Endothelial cell of hepatic sinusoid (primary cell): ENCODE data around the gene SMTNL2.
"Not testable (repeated sequence)": the region's sequence is repeated elsewhere in the genome, so short reads cannot be mapped to it uniquely, and the experiment has no call there.

Source experiments
- in situ Hi-C: cut with HindIII; loops from 2 replicates; pipeline ENCODE4 v1.10.0; 2017; ENCODE audit warnings: low sequenced_read_pairs

The SMTNL2 gene

DNA sequence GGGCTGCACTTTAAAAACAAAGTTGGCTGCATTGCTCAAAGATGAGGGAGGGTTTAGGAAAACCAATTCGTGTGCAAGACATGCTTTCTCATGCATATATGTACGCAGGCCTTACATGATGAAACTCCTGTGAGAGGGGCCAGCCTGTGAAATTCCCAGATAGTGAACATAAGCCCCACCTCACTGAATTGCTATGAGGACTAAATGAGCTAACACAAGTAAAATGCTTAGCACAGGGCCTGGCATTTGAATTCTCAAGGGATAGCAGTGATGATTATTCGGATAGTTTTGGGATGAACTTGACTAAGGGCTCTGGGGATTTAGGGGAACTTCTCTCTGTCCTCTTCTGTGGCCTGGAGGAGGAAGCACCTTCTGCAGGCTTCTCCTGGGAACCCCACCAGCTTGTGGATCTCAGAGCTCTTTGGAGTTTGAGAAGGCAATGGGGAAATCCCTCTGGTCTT, 40.2 kb downstream of the SMTNL2 start:
- in situ Hi-C loops: loop anchor here (10.0 kb wide), 1 partner anchor 170 kb away; no protein-coding TSS in a partner anchor

DNA sequence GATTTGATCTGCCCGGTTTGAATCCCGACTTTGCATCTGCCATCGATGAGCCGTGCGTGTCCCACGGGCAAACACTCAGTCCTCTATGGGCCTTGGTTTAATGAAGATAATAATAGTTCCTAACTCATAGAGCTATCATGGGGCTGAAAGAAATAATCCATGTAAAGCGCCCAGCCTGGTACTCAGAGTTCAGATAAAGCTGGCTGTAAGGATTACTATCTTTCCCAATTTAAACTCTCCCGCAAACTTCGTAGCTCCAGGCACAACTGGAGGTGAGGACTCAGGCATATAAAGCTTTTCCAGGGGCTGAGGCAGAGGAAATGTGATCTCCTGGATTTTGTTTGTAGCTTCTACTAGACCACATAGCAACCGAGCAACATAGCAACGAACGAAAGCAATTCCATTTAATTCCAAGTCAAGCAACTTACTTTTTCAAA, 40.9 kb downstream of the SMTNL2 start:
- in situ Hi-C loops: loop anchor here (10.0 kb wide), 1 partner anchor 170 kb away; no protein-coding TSS in a partner anchor

DNA sequence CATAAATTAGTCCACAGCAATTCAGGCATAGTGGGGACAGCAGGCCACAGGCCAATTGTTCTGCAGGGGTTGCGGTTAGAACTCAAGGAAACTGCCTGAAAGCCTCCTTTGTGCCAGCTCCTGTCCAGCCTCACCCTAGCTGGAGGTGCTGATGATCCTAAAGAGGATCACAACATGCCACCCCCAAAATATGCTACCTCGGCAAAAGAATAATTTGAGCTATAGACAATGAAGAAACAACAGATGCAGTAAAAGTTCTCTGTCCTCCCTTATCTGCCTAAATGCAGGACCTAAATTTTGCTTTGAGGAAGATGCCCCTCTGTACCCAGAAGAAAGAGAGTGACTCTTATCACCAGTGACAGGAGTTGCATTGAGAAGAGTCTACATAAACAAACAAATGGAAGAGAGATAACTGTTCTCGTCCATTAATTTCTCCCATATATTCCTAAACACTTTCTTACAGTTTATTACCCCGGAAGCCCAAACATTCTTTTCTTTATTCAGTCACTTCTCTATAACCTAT, 42.5 kb downstream of the SMTNL2 start:
- in situ Hi-C loops: loop anchor here (10.0 kb wide), 1 partner anchor 172 kb away; no protein-coding TSS in a partner anchor

DNA sequence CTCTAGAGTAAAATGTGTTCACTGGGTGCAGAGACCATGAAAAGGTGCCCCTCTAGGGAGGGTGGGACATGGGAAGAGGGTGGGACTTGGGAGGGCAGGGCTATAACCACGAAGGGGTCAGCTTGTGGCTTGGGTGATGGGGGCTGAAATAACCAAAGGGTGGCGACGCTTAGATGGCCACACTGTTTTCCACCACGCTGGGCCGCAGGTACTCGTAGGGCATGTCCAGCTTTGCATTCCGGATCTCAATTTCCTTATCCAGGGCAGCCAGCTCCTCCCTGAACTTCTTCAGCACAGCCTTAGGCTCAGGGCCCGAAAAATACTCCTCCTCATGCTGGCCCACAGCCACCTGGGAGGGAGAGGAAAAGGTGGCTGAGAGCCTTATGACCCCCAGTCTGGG, 47.1 kb downstream of the SMTNL2 start:
- in situ Hi-C loops: no loop called here

DNA sequence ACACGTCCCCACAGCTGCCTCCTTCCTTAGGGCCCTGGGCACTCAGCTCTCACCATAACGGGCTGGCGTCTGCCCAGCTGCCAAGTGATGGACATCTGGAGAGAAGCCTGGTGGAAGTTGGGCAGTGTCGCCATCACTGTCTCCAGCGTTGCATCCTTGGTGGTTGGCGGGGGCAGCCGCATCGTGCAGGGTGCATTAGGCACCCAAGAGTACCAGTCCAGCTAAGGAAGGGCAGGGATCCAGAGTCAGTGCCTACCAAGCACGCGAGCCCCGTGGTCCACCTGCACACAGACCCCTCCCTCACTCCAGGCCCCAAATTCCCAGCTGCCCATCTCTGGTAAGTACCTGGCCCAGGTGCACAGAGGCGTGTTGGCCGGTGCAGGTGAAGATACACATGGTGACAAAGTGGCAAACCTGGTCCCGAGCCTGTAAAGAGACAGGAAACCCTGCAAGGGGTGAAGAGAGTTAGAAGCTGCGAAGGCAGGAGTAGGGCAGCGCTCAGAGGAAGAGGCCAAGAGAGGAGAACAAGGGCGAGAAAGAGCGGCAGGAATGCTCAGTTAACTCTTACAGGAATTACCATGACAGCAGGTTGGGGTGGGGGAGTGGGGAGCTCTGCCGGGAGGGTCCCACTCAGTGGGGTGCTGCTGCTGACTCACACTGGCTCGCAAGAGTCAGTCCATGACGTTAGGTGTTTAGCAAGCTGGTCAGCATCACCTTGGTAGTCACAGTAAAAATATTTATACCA, 47.7 kb downstream of the SMTNL2 start:
- in situ Hi-C loops: no loop called here

DNA sequence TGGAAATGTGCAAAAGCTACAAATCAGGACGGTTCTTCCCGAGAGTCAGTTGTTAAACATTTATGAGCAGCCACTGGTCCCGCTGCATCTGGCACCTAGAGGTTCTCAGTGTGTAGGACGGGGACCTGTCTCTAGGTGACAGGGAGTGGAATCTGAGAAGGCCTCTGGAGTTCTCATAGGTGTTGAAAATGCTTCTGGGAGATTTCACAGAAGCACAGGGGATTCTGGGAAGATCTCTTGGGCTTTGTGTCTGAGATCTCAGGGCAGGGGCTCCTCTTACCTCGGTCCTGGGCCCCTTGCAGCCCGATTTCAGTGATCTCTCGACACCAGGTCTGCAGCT, 48.2 kb downstream of the SMTNL2 start:
- in situ Hi-C loops: no loop called here

DNA sequence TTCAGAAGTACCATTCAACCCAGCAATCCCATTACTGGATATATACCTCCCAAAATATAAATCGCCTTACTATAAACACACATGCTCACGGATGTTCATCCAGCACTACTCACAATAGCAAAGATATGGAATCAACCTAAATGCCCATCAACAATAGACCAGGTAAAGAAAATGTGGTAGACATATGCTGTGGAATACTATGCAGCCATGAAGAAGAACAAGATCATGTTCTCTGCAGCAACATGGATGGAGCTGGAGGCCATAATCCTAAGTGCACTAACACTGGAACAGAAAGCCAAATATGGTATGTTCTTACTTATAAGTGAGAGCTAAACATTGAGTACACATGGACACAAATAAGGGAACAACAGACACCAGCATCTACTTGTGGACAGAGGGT, 49.3 kb downstream of the SMTNL2 start:
- in situ Hi-C loops: no loop called here

DNA sequence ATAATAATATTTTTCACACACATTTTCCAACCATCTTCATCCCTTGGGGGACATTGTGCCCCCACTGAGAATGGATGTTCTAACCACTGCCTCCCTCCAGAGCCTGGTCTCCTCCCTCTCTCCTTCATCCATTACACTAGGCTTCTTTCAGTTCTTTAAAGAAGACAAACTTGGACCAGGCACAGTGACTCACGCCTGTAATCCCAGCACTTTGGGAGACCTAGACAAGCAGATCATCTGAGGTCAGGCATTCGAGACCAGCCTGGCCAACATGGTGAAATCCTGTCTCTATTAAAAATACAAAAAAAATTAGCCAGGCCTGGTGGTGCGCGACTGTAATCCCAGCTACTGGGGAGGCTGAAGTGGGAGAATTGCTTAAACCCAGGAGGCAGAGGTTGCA, 50.6 kb downstream of the SMTNL2 start:
- in situ Hi-C loops: no loop called here

DNA sequence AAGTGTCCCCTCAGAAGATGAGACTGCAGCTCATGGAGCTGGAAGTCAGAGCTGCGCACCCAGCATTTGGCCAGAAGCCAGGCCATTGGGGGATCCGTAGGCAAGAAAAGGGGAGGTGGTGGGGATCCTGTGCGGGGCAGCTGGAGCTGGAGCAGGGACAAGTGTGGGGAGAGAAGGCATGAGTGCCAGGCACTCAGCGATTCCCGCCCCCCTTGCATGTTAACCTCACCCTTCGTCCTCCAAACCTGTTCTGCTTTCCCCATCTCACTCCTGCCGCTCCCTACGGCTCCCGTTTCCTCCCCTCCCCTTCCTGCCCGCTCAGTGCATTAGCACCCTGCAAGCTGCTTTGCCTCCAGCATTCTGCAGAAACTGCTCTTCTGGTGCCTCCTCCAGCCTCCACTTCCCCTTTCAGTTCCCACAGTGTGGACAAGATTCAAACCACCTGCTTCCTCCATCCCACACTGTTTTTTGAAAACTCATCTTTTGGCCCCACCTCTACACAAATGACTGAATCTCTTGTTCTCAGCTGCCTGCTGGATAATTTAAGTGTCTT, 51.6 kb downstream of the SMTNL2 start:
- in situ Hi-C loops: no loop called here

DNA sequence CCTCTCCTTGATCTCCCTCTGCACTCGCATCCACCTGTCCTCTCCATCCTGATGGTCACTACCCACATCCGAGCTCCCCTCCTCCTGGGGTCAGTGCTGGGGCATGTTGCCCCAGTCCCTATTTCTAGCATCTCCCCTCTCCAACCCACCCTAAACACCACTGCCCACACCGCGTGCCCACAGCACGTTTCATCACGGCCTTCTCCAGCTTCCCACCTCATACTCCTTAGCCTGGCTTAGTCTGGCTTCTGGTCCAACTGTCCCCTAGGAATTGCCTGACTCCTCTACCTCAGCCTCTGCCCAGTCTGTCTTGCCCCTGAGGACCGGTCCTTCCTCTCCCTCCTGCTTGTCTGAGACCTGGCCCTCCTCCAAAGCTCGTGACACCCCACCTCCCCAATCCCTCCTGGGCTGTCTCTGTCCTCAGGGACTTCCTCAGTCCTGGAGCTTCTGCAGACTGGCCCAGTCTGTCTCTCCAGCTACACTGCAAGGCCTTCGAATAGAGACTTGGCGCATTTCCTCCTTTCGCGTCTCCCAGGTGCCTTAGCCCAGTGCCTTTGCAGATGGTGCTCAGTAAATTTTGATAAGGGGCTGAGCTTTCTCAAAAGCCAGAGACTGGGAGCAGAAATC, 52.3 kb downstream of the SMTNL2 start:
- in situ Hi-C loops: no loop called here

DNA sequence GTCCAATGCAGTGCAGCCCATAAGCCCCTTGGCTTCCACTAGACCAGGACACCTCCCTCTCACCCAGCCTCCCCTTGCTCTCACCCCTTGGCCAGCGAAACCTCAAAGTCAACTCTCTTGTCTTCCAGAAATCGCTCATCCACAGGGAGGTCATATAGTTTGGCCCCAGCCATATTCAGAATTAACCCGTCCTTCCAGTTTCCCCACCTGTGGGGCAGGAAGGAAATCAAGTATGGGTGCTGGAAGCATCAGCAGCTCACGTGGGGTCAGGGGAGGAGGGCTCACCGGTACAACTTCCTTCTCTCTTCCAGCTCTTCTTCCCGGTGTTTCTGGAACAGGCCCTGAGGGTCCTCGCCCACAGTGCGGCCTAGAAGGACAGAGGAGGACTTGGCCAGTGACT, 54.4 kb downstream of the SMTNL2 start:
- in situ Hi-C loops: not testable (repeated sequence)

DNA sequence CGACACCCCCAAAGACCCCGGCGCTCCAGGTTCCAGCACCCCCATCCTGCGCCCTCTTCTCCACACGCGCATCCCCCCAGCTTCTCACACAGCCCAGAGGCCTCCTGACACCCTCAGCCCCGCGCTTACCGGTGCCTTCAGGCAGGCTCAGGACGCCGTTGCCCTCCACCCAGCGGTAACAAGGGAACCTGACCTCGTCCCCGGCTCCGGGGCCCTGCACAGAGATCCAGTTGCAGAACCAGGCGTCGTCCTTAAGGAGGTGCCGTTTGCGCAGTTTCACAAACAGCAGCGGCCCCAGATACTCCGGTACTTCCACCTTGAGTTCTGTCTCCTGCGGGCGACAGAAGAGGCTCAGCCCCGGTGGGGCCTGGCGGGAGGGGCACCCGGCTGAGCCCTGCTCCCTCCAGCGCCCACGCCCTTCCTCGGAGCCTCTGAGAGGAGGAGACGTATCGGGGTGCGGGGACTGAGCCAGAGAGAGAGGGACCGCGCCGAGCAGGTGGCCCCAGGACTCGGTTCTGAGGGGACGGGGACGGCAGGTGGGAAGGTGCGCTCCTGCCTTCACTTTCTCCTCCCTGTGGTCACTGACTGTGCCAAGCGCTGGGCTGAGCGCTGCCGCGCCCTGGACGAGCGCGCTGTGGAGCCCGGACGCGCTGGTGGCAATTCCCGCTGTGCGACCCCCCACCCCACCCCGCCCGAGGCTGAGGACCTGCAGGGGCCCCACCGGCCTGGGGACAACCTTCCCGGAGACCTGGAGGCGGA, 55.2 kb downstream of the SMTNL2 start:
- in situ Hi-C loops: not testable (repeated sequence)

DNA sequence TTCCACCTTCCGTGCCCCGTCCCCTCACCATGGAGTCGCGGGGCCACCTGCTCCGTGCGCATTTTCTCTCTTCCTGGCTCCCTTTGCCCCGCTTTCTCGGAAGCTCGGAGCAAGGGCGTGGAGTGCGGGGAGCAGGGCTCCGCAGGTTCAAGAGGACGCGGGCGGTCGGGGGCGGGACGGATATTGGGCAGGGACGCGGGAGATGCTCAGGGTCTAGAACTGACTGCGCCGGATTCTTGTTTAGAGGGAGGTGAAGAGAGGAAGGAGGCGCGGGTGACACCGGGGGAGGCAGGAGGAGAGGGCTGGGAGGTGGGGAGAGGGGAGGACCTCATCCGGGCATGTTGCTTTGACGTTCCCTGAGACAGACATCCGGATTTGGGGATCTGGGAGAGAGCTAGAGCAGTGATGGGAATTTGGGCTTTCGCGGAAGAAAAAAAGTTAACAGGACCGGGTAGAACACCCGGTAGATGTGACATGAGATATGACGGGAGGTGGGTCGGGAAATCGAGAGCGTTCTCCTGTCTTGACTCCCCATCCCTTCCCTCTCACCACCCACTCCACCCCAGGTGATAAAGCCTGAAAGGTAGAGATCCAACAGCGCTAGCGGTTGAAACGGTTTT, 56.4 kb downstream of the SMTNL2 start:
- in situ Hi-C loops: not testable (repeated sequence)

DNA sequence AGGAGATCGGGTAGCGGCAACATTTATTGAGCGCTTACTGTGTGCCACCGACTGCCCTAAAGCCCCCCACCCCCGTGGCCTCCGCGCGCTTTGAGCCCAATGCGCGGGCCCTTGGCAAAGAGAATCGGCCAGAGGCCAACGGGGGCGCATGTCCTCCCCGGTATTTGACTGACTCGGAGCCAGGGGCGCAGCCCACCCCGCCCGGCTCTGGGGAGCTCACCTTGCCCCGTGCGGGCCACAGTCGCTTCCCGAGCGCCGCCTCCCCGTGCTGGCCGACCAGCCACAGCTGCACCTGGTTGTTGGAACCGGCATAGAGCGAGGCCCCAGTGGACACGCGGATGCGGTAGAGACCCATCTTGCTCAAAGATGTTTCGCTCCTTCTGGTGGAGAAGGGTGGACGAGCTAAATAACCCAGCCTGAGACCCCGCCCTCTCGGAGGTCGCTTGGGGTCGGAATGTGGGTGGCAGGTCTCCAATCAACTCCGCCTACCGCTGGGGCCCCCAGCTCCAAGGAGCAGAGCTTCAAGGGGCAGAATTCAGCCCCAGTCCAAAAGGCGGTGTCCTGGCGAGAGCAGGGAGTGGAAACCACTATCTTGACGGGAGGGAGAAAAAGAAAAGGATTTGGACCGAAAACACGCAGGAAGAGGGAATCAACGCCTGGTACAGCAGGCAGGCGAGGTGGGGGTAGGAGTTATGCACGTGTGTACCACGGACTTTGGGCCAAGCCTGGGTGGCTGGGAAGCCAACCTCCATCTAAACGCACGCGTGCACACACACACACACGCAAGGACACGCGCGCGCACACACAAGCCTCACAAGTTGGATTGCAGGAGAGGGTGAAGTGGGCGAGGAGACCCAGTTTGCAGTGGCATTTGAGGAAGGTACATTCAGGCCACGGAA, 57.2 kb downstream of the SMTNL2 start, which contains the start of gene ALOX15:
Gene ALOX15, minus strand, starts transcription at position 382 of the 899 bp plus-strand sequence. Its CDS starts 27 bp downstream, at position 355.
- in situ Hi-C loops: no loop called here

DNA sequence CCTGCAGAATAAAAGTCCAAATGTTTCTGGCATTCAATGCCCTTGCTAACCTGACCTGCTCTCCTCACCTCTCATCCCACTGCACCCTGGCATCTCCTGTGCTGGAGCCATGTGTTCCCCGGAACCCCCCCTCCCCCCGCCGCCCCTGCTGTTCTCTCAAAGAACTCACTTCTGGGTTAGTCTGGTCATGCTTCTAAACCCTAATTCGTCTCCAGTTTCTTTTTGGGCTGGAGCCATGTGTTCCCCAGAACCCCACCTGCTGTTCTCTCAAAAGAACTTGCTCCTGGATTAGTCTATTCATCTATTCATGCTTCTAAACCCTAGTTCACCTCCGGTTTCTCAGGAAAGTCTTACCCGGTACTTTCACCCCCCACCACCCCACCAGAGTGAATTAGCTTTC, 58.0 kb downstream of the SMTNL2 start:
- in situ Hi-C loops: no loop called here

DNA sequence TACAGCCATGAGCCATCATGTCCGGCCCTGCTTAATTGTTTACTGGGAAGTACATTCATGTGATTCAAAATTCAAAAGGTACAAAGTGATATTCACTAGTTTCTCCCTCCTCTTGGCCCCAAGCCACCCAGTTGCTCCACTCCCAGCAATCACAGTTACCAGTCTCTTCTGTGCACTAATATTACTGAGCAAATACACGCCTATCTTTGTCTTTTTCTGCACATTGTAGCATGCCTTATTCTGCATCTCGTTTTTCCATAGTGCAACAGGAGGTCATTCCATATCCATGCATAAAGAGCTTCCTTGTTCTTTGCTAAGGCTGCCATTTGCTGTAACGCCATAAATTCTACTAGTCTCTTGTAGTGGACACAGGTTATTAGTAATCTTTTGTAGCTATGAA, 59.3 kb downstream of the SMTNL2 start:
- in situ Hi-C loops: no loop called here

DNA sequence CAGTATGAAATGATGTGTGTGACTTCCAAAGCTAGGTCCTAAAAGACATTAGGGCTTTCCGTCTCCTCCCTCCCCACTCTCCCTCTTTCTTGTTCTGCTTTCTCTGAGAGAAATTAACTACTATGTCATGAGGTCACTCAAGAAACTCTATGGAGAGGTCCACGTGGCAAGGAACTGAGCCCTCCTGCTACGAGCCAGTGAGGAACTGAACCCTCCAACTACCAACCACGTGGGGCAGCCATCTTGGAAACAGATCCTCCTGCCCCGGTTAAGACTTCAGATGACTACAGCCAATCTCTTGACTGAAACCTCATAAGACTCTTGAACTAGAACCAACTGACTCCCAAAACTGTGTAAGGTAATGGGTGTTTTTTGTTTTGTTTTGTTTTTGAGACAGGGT, 61.3 kb downstream of the SMTNL2 start:
- in situ Hi-C loops: no loop called here

DNA sequence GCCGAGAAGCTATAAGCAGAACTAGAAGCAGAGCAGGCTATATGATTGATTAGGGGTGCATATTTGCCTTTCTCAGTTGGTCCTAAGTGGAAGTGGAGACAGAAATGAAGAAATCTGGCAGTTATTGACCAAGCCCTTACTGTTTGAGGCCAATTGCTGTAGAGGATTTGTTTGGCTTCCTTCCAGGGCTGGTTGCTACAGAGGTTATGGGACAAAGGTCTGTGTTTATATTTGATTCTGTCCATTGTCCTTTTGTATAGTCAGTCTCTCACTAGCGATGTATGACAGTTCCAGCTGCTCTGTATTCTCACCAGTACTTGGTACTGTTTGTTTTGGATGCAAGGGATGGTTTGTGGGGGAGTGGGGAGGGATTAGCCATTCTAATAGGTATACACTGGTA, 64.4 kb downstream of the SMTNL2 start:
- in situ Hi-C loops: no loop called here

DNA sequence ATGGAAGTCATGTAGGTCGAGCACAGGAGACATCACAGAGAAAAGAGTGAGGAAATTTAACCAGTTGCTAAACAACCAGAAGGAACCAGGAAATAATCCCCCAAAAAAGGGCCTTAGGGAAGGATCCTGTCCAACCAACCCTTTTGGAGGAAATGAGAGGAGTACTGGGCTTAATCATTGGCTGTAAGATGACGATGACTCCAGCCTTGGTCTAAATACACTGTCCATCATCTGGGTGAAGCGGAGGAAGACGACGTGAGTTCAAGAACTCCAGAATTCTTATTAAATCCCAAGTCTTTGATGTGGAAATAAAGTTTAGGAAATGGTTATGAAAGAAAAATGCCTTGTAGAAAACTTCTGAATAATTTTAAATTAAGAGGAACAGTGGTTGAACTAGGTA, 68.7 kb downstream of the SMTNL2 start:
- in situ Hi-C loops: no loop called here

DNA sequence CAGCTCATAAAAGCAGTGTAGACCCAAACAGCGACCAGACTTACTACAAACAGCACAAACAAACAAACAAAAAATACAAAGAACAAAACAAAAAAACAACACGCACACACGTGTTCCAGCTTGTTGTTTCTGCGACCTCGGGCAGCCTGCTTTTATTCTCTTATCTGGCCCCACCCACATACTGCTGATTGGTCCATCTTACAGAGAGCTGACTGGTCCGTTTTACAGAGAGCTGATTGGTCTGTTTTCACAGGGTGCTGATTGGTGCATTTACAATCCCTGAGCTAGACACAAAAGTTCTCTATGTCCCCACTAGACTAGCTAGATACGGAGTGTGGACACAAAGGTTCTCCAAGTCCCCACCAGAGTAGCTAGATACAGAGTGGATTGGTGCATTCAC, 71.6 kb downstream of the SMTNL2 start:
- in situ Hi-C loops: loop anchor here (5.0 kb wide), 1 partner anchor 66 kb away; no protein-coding TSS in a partner anchor
